Measurements from ENCODE around the gene HIVEP3. TPM values are rescaled to one million over a fixed set of nuclear protein-coding genes. Genes with fewer than 3 reads are reported as not detected.
A peak's percentile ranks its signal among the peaks of the same experiment; 100 is the strongest.

Gene HIVEP3
- total and polyA plus RNA-seq, 3 donors from 2014 or later = 4.8 to 7.3 (median 7.2) TPM

- peaks cover 22% of the 10 kb centered on the region for H3K4me1 ChIP-seq
- no peak for DNase-seq
- H3K27me3 ChIP-seq = no peaks in the 10 kb centered on the region
- no peak overlapping the region for H3K27ac ChIP-seq
- WGBS, 2 donors = 78 to 80% methylated on average over 1 to 9 of the region's 9 CpGs
- intact Hi-C loops (cut with DNase I; ENCODE audit: low total_unique reads) = no loop called here
- no peak overlapping the region for H3K4me3 ChIP-seq
- H3K36me3 ChIP-seq (ENCODE audit: low read depth, missing control alignments) = no peaks in the 10 kb centered on the region
- TF ChIP-seq CTCF (IDR thresholded peaks at IDR 0.05) (no peak), POLR2A (IDR thresholded peaks at IDR 0.05) (no peak)
- no peaks in the 10 kb centered on the region for H3K9me3 ChIP-seq
Observed at GRCh38 chr1:41493626-41494350, 424.9 kb downstream of the HIVEP3 start.

GRCh38 chr1:41493117-41493536 lies 425.6 kb downstream of the HIVEP3 start:
- WGBS, 2 donors = 81 to 88% methylated on average over 5 of the region's 5 CpGs
- no peaks in the 10 kb centered on the region for H3K27me3 ChIP-seq
- H3K36me3 ChIP-seq (ENCODE audit: low read depth, missing control alignments) = no peaks in the 10 kb centered on the region
- no peak for TF ChIP-seq CTCF (IDR thresholded peaks at IDR 0.05)
- TF ChIP-seq POLR2A (IDR thresholded peaks at IDR 0.05) = no peak
- H3K9me3 ChIP-seq = no peaks in the 10 kb centered on the region
- intact Hi-C loops (cut with DNase I; ENCODE audit: low total_unique reads) = no loop called here
- peaks cover 22% of the 10 kb centered on the region for H3K4me1 ChIP-seq
- no peak overlapping the region for H3K4me3 ChIP-seq
- DNase-seq = no peak
- H3K27ac ChIP-seq = no peak overlapping the region

GRCh38 chr1:41492341-41492848 lies 426.3 kb downstream of the HIVEP3 start:
- no peak overlapping the region for H3K27ac ChIP-seq
- no peak overlapping the region for H3K4me3 ChIP-seq
- peak; percentile 41 for DNase-seq
- 84 to 91% methylated on average over 5 to 7 of the region's 7 CpGs for WGBS, 2 donors
- no peaks in the 10 kb centered on the region for H3K27me3 ChIP-seq
- H3K4me1 ChIP-seq = peaks cover 22% of the 10 kb centered on the region
- TF ChIP-seq CTCF (IDR thresholded peaks at IDR 0.05) = peak in 2 of 3 experiments; percentile 33 to 37
- no peak for TF ChIP-seq POLR2A (IDR thresholded peaks at IDR 0.05)
- intact Hi-C loops (cut with DNase I; ENCODE audit: low total_unique reads) = no loop called here
- H3K9me3 ChIP-seq = no peaks in the 10 kb centered on the region
- H3K36me3 ChIP-seq (ENCODE audit: low read depth, missing control alignments) = no peaks in the 10 kb centered on the region

- intact Hi-C loops (cut with DNase I; ENCODE audit: low total_unique reads) = no loop called here
- no peak for DNase-seq
- H3K9me3 ChIP-seq = no peaks in the 10 kb centered on the region
- no peak for TF ChIP-seq POLR2A (IDR thresholded peaks at IDR 0.05)
- TF ChIP-seq CTCF (IDR thresholded peaks at IDR 0.05) = no peak
- 62% methylated on average over 2 of the region's 2 CpGs; no CpG with 5 or more reads in 1 of the 2 donors for WGBS, 2 donors
- no peak overlapping the region for H3K4me3 ChIP-seq
- H3K27me3 ChIP-seq = no peaks in the 10 kb centered on the region
- no peaks in the 10 kb centered on the region for H3K36me3 ChIP-seq (ENCODE audit: low read depth, missing control alignments)
- H3K4me1 ChIP-seq = peaks cover 19% of the 10 kb centered on the region
- no peak overlapping the region for H3K27ac ChIP-seq
Observed at GRCh38 chr1:41490911-41491310, 427.8 kb downstream of the HIVEP3 start.

GRCh38 chr1:41489561-41489960 lies 429.2 kb downstream of the HIVEP3 start:
- Histone ChIP-seq H3K4me3 (no peak overlapping the region), H3K36me3 (ENCODE audit: low read depth, missing control alignments) (no peaks in the 10 kb centered on the region), H3K4me1 (peaks cover 20% of the 10 kb centered on the region), H3K27me3 (no peaks in the 10 kb centered on the region), H3K9me3 (no peaks in the 10 kb centered on the region), H3K27ac (no peak overlapping the region)
- no peak for TF ChIP-seq CTCF (IDR thresholded peaks at IDR 0.05)
- no peak for TF ChIP-seq POLR2A (IDR thresholded peaks at IDR 0.05)
- 93 to 95% methylated on average over 5 of the region's 5 CpGs for WGBS, 2 donors
- intact Hi-C loops (cut with DNase I; ENCODE audit: low total_unique reads) = no loop called here
- no peak for DNase-seq
